HG03432 (cell line): ENCODE measurements around the gene ATP6V1C2.
A peak's percentile ranks its signal among the peaks of the same experiment; 100 is the strongest.

Experiments
- ATAC-seq: cut with Tn5 transposase; IDR thresholded peaks from one replicate; pipeline ENCODE4 v1.9.1; 2021; ENCODE audit warnings: mild to moderate bottlenecking, moderate library complexity; ENCODE audit not compliant: unreplicated experiment

ATP6V1C2 gene, protein sequence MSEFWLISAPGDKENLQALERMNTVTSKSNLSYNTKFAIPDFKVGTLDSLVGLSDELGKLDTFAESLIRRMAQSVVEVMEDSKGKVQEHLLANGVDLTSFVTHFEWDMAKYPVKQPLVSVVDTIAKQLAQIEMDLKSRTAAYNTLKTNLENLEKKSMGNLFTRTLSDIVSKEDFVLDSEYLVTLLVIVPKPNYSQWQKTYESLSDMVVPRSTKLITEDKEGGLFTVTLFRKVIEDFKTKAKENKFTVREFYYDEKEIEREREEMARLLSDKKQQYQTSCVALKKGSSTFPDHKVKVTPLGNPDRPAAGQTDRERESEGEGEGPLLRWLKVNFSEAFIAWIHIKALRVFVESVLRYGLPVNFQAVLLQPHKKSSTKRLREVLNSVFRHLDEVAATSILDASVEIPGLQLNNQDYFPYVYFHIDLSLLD

DNA sequence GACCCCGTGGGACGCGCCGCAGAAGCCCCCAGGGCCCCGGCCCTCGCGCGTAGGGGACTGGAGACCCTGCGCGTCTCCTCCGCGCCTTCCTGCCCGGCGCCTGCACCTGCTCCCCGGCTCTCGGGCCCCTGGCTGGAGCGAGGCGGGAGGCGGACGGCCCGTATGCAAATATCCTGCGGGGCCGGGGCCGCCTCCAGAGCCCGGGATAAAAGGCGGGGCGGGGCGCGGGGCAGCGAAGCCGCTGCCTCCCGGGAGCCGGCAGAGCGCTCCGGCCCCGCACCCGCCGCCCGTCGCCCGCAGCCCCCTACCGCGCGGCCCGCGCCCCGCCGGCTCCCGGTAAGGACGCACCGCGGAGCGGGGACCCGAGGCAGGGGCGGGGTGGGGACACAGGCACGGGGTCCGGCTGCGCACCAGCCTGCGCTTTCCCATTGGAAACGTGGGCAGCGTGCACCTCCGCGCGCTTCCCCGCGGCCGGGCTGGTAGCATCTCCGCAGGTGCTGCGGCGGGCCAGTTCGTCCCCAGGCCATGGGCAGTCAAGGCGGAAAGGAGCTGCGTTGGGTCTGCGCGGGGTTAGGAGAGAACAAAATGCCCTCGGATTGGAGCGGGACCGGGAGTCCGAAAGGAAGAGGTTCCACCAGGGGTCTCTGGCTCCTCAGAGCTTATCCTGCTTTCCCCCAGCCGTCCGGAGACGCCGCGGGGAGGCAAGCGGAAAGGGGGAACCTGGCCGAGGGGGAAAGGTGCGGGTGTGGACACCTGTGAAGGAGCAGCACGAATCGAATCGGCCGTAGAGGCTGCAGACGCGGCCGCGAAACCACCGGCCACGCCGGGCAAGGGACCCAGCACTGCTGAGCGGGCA, at the start of gene ATP6V1C2:
ATP6V1C2 (plus strand) TSS at position 235 of the 856 bp plus-strand sequence. CDS start 1,220 bp downstream, outside the sequence.
- ATAC-seq, result peak; percentile 71

DNA sequence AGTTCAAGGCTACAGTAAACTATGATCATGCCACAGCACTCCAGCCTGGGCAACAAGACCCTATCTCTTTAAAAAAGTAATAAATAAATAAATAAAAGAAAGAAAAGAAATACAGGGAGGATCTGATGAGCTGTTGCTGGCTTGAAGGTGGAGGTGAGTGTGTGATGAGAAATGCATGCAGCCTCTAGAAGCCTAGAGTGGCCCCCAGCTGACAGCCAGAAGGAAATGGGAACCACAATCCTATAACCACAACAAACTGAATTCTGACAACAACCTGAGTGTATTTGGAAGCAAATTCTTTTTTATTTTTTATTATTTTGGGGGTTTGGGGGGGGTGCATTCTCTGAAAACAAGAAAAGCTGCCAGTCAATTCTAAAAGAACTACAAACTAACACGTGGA, 46.3 kb upstream of the ATP6V1C2 start:
- ATAC-seq, result no peak

DNA sequence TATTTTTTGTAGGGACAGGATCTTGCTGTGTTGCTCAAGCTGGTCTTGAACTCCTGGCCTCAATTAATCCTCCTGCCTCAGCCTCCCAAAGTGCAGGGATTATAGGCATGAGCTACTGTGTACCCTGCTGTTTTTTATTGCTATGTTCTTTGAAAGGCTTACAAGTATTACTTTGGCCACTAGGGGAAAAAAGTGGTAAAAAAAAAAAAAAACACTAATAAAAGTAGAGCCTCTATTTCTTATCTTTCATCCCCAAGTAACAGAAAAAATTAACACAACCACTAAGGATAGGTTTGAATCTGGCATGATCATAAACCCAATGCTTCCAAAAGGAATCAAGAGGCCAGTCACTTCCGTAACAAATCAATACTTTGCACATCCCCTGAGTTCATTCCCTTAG, 43.2 kb upstream of the ATP6V1C2 start:
- ATAC-seq, result no peak

DNA sequence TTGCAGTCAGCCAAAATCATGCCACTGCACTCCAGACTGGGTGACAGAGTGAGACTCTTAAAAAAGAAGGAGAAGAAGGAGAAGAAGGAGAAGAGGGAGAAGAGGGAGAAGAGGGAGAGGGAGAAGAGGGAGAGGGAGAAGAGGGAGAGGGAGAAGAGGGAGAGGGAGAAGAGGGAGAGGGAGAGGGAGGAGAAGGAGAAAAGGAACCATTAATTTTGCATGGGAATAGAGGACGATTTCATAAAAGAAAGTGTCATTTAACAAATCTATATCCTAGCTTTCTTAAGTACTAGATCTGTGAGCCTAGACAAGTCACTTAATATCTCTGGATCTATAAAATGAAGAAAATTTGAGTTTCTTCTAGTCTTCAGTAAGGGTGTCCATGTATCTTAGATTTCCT, 41.2 kb upstream of the ATP6V1C2 start:
- no peak for ATAC-seq

DNA sequence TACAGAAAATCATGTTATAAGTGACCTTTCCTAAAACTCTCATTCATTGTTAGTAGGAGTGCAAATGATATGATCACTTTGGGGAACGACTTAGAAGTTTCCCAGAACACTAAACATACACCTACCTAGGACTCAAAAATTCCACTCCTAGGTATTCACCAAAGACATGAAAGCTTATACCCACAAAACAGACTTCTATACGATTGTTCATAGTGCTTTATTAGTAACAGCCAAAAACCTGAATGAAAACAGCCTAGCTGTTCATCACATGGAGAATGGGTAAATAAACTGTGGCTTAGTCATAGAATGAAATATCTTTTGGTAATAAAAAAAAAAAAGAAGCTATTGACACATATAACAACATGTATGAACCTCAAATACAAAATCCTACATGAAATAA, 40.5 kb upstream of the ATP6V1C2 start:
- ATAC-seq, result no peak

DNA sequence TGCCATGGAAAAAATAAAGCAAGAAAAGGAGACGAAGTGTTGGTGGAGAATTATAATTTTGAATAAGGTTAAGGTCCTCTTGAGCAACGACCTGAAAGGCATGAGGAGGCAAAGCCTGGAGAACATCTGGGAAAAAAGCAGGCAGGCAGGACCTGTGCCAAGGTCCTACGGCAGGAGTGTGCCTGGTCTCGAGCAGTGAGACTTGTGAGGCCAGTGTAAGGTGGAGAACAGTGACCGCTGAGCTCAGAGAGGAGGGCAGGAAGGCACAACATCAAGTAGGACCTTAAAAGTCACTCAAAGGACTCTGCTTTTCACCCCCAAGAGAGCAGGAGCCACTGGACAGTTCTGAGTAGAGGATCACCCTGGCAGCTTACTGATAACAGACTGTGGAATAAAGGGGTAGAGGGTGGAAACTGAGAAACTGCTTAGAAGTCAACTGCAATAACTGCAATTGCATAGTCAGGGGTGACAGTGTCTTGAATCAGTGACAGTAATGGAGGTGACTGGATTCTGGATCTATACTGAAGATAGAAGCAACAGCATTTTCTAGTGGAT, 35.2 kb upstream of the ATP6V1C2 start:
- no peak for ATAC-seq

DNA sequence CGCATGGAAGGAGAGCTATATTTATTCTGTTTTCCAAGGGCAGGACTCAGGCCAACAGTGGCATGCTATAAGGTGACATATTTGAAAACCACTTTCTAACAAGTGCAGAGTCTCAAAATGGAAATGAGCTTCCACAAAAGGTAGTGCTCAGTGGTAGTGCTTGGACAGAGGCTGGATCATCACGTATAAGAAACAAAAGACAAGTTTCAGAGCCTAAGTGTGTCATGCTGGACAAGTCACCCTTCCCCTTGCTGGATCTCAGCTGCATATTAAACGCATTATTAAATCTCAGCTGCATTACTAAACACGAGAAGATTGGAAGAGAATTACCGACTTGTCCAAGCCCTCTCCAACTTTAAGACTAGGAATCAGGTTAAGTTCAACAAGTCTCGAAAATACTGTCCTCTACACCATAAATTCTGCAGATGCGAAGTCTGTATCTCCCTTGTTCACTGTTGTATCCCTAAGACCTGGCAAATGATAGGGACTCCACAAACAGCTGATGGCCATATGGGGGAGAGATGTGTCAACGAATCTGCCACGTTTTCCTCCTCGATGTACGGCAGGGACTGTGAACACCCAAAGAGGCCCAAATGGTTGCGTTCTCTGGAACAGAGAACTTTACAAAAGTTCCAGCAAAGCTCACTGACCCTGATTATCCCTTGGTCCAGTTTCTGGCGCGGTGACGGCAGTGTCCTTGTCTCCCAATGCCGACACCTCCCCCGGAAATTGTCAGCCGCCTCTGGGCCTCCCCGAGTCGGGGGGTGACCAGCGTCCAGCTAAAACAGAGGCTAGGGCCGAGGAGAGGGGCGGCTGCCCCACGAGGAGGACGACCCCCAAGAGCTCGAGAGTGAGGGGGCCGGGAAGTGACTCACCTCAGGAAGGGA, 32.3 kb upstream of the ATP6V1C2 start:
- ATAC-seq, result peak; percentile 28

DNA sequence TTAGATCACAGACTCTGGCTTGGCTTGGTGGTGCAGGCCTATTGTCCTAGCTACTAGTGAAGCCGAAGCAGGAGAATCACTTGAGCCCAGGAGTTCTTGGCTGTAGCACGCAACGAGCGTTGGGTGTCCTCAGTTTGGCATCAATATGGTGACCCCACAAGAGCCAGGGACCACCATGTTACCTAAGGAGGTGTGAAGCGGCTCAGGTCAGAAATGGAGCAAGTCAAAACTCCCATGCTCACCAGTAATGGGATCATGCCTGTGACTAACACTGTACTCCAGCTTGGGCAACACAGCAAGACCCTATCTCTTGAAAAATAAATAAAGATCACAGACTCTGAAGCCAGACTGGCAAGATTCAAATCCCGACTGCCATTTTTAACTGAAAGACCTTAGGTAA, 29.9 kb upstream of the ATP6V1C2 start:
- no peak for ATAC-seq

DNA sequence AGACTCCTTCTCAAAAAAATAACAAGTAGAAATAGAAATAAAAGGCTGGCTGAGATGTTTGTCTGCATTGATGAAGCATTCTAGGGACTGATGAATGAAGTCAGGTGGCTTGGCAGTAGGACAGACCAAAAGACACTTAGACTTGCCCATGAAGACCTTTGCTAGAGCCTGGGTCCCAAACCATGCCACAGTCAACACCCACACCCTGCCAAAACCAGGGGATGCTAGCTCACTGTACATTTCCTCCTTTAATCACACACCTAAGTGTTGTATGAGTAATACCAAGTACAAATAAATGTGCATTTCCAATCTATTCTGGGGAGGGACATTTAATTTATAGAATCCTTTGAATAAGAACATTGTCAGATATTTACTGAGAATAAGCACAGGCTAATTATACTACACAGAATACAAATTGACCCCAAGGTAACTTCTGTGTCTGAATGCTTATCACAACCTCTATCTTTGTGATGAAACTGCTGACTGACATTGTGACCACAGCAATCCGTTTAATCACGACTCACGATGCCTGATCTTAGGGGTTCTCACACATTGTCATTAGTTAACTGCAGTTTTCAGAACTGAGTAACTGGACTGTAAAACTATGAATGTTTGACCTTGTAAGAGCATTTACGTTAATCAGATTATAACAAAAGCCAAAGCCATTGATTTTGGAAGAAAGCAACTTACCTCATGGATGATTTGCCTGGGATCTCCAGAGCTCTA, 21.2 kb upstream of the ATP6V1C2 start:
- no peak for ATAC-seq

DNA sequence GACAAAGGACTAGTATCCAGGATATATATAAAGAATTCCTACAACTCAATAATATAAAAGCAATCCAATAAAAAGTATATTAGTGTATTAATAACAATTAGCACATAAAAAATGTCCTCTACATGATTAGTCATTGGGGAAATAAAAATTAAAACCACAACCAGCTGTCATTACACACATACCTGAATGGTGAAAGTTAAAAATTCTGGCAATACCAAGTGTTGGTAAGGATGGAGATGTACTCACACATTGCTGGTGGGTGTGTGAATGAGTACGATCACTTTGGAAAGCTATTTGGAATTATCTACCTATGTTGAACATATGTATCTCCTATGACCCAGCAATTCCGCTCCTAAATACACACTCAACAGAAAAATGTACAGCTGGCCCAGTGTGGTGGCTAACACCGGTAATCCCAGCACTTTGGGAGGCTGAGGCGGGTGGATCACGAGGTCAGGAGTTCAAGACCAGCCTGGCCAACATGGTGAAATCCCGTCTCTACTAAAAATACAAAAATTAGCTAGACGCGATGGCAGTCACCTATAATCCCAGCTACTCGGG, 17.3 kb upstream of the ATP6V1C2 start:
- ATAC-seq, result no peak

DNA sequence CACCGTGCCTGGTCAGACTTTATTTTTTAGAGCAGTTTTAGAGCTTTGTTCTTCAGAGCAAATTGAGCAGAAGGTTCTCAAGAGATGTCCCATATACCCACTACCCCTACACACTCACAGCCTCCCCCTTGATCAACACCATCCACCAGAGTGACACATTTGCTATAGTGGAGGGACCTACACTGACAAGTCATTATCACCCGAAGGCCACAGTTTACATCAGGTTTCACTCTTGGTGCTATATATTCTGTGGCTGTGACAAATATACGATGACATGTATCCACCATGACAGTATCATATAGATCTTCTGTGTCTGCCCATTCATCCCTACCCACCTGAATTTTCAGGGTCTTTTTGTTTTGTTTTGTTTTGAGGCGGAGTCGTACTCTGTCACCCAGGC, 15.4 kb upstream of the ATP6V1C2 start:
- ATAC-seq, result no peak

DNA sequence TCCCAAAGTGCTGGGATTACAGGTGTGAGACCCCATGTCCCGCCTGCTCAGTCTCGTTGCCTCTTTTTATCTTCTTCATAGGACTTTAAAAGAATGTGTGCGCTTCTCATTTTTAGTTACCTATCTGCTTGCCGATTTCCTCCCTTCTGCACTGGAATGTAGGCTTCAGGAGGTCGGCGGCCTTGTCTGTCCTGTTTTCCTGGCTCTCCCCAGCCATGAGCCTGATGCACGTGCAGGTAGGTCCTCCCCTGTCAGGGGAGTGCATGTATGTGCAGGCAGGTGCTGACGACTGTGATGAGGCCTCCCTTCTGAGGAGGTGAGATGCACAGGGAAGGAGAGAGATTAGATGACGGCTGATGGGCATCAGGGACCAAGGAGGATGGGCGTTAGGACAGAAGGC, 13.6 kb upstream of the ATP6V1C2 start:
- no peak for ATAC-seq

DNA sequence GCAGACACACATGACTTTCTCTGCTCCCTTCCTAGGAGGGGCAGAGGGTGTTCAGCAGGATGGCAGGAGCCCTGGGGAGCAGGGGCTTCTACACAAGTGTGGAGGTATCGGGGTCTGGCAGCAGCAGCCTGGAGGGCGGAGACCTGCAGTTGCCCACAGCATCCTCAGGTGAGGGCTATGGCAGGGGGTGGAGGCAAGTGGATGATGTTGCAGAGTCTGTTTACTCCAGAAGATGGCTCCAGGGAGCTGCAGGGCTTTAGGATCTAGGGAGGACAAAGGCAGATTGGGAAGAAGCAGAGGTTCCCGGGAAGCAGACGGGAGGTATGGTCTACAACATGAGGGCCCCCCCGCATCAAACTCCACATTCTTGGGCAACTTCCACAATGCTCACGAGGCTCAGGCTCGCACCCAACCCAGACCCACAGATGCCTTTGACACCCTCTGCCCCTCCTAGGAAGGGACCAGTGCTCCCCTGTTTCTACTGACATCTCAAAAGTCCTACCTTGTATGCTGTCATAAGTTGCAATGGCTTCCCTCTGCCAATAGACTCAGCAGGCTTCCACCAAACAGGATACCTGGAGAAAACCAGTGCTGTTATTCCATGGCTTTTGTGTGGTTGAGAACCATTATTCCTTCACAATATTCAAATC, 12.0 kb upstream of the ATP6V1C2 start:
- ATAC-seq, result no peak

DNA sequence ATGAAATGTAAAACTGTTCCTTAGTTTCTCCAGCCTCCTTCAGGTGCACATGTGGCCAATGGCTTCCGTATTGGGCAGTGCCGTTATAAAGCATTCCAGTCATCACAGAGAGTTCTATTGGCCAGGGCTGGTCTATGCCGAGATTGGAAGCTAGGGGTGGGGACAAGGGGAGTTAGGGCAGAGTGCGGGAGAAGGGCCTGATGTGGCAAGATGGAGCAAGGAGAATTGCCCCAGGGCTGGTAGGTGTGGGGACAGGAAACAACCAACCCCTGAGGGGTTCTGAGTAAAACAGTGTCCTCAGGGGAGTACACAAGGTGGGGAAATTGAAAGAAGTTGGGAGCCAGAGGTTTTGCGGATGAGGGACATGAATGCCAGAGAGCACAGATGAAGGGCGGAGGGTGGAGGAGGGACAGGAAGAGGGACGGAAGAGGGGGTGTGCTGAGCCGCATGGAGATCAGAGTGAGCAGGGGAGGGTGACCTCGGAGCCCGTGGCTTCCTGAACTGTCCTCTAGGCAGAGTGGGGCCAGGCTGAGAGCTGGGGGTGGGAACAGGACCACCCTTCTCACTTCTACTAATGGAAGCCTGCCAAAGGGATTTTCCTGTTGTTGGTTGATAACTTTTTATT, 9.1 kb upstream of the ATP6V1C2 start:
- ATAC-seq, result no peak

DNA sequence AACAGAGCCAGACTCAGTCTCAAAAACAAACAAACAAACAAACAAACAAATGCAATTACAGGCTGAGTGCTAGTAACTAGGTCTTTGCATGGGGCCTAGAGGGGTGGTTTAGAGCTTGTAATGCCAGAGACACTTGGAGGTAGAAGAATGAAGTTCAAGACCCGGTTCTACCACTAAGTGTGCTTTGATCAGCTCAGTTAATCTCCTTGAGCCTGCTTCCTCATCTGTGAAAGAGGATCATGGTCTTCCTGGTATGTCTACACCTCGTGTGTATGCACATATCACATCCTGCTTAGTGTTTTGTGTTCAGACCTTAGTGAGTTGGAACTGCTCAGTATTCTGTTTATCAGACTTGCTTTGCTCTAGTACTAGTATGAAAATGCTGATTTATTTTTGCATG, 4.8 kb upstream of the ATP6V1C2 start:
- ATAC-seq, result no peak

DNA sequence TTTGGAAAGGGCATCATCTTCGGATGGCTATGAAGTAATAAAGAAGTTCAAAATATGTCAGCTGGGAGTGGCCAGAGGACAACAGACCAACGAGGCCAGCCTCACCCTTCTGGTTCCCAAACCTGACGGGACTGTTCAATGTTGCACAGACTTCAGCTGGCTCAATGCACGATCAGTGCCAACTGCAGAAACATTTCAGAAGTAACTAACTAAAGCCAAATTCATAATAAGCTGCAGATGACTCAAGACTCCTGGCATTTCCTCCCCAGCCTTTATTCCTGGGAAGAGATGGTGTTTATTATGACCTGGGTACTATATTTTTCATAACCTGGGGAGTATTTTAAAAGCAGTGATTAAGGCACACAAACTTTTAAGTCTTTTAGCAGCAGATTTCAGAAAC, 3.8 kb upstream of the ATP6V1C2 start:
- no peak for ATAC-seq

DNA sequence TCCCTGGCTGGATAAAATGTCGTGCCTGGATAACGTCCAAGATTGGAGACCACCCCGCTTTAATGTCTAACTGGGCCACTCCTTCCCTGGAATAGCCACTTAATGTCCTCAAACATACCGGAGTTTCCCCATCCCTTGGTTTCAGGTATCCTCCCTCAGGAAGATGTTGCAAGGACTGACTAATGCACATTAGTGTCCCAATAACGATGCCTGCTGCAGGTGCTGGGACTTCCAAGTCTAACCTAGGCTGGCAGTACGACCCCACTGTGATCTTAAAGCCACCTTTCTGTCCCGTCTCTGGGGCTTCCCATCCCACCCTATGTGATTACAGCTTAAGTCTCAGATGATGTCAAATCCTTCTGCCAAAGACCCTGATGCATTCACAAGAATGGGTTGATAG, 1.1 kb upstream of the ATP6V1C2 start:
- ATAC-seq, result no peak

DNA sequence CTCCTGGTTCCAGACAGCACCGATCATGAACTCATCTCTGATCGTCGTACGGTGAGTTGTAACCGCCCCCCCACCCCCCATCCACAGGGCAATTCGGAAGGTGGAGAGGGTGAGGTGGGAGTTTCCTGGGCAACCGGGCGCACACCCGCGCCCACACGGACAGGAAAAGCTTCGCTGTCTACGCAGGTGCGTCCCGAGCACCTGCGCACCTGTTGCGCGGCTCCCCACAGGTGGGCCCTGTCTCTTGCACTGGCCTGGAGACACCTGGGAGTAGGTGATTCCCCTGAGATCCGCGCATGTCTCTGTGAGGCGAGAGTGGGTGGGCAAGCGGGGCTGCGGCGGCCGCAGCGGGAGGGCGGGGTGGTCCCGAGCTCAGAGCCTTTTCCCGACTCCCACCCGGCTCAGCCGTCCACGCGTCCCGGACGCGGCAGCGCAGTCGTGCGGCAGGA, 459 bp upstream of the ATP6V1C2 start:
- peak; percentile 17 for ATAC-seq
